ACHN (cell line): ENCODE results near the gene PEA15.

Experiments used
- DNase-seq: peaks from one replicate; pipeline ENCODE4 v3.0.0-alpha.2; 2015
- in situ Hi-C: cut with HindIII; loops from 2 replicates; pipeline ENCODE4 v1.10.0; 2017; ENCODE audit warnings: low sequenced_read_pairs, low pct_ligation_motif_present, low pct_unique_long_range_greater_than_20kb

PEA15 gene, protein sequence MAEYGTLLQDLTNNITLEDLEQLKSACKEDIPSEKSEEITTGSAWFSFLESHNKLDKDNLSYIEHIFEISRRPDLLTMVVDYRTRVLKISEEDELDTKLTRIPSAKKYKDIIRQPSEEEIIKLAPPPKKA

DNA sequence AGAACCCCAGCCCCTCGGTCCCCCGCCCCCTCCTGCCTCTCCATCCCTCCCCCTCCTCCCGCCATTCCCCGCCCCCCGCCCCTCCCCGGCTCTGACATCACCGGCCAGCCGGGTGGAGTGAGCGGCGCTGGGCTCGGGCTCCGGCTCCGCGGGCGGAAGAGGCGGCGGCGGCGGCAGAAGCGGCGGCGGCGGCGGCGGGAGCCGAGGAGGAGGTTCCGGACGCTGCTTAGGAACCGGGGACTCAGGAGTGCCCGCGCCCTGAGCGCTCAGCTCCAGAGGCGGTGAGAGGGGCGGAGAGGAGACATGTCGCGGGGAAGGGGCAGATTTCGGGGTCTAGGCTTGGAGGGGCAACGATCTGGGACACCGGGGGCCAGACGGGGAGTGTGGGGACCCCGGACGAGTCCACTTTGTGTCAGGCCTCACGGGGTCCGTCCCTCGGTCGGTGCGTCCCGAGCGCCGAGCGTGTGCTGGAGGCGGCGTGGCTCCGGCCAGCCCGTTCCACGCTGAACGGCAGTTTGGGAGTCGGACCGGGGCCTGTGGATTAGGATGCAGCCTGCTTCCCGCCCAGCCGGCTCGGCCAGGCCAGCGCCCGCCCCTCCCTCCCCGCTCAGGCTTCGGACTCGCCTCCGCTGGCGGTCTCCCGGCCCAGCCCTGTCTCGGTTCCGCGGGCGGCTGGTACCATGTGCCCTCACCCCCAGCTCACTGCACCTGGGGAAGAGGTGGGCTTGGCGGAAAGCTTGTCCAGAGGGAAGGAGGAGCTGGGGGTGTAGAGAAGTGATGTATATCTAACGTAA, at the start of gene PEA15:
Gene PEA15, plus strand, starts transcription at position 143 of the 794 bp plus-strand sequence. CDS start 6,161 bp downstream, outside the sequence.
- DNase-seq, result peak; percentile 80
- in situ Hi-C loops, result no loop called here

DNA sequence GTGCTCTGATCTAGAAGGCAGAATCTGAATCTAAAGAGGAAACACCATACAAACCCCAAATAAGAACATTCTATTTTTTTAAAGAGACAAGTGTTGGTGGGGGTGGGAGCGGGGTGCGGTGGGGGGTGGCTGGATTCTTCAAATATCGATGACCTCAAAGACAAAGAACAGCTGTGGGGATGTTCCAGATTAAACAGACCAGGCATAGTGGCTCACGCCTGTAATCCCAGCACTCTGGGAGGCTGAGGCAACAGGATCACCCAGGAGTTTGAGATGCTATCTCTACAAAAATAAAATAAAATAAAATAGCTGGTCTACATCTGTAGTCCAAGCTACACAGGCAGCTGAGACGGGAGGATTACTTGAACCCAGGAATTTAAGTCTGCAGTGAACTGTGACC, 48.8 kb upstream of the PEA15 start:
- in situ Hi-C loops, result no loop called here
- no peak for DNase-seq

DNA sequence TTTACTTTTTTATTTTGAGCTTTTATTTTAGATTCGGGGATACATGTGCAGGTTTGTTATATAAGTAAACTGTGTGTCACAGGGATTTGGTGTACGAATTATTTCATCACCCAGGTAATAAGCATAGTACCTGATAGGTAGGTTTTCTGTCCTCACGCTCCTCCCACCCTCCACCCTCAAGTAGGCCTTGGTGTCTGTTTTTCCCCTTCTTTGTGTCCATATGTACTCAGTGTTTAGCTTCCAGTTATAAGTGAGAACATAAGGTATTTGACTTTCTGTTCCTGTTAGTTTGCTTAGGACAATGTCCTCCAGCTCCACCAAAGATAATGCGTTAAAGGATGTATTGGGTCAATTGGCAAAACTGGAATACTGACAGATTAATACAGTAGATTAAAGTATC, 48.0 kb upstream of the PEA15 start:
- in situ Hi-C loops, result no loop called here
- DNase-seq, result no peak

DNA sequence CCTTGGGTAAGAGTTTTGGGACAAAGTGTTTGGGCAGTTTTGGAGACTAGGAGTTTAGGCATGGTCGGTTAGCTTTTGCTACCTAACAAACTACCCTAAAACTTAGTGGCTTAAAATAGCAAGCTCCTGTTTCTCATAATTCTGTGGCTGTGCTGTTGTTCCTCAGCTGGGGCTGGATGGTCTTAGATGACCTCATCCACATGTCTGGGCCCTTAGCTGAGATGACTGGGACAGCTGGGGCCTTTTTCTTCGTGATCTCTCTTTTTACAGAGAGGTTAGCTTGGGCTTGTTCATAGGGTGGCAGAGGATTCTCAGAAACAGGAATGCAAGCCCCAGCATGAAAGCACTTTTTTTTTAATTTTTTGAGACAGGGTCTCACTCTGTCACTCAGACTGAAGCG, 47.2 kb upstream of the PEA15 start:
- in situ Hi-C loops, result no loop called here
- DNase-seq, result no peak

DNA sequence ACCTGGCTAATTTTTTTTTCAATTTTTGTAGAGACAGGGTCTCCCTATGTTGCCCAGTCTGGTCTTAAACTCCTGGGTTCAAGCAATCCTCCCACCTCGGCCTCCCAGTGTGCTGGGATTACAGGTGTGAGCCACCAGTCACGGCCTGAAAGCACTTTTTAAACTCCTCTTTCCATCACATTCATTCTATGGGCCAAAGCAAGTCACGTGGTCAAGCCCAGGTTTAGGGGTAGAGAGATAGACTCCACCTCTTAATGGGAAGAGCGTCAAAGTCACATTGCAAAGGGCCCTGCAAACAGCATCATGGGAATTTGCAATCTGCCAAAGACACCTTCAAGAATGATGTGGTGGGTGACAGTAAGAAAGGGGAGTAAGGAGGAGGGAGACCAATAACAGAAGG, 46.6 kb upstream of the PEA15 start:
- DNase-seq, result no peak
- in situ Hi-C loops, result no loop called here

DNA sequence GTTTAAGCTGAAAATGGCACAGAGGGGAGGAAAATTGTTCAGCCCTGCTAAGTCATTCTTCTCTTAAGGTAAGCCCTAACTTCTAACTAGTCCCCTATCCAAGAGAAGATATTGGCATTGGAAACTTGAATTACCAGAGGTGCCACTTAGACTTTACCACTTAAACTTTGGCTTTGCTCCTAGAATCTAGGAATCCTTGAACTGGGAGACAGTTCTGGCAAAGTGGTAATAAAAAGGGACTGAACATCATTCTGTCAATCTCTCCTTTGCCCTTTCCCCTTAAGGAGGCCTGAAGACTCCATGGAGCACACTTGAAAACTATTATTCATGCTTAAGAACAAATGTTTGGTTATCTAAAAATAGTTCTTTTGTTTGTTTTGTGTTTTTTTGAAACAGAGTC, 45.3 kb upstream of the PEA15 start:
- no peak for DNase-seq

DNA sequence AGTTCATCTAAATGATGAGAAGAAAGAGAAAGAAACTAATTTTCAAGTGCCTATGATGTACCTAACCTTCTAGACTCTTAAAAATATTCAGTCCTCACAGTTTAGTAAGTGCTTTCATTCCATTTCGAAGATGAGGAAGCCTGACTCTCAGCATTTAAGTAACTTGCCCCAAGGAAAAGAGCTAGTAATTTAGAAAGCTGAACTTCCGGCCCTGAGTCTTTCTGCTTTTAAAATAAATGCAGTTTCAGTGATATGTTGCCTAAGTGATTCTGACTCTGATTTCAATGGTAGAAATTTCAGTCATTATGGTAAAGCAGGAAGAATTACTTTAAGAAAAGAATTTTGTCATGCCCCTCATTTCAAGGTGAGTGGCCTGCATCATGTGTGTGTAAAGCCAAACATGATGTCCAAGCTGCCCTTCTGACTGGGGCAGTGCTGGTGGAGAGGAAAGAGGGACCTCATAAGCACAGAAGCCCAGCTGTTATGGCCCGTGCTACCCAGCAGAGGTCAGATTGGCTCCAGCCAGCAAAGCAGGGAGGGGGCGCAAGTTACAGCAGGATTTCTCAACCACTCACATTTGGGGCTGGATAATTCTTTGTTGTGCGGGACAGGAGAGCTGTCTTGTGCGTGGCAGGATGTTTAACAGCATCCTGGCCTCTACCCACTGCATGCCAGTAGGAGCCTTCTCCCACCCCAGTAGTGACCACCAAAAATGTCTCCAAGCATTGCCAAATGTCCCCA, 43.0 kb upstream of the PEA15 start:
- in situ Hi-C loops, result no loop called here
- DNase-seq, result peak; percentile 28

More for the DNA sequence above, 45.3 kb upstream of the PEA15 start:
- in situ Hi-C loops, result no loop called here

DNA sequence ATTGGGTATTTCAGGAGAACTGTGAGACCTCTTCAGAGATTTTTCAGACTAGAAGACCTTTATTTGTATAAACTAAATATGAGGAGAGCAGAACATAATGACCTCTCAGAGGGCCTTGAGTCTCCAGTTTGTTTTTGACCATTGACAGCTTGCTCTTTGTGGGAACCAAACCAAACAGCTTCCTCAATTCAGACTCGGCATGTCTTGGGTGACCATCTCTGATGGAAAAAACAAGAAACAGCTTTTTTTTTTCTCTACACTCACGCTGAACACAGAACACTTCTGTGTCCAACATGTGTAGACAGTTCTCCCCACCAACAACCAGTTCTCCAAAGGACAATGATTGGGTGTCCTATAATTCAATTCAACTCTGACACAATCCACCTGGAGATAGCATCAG, 42.3 kb upstream of the PEA15 start:
- no peak for DNase-seq
- in situ Hi-C loops, result no loop called here

DNA sequence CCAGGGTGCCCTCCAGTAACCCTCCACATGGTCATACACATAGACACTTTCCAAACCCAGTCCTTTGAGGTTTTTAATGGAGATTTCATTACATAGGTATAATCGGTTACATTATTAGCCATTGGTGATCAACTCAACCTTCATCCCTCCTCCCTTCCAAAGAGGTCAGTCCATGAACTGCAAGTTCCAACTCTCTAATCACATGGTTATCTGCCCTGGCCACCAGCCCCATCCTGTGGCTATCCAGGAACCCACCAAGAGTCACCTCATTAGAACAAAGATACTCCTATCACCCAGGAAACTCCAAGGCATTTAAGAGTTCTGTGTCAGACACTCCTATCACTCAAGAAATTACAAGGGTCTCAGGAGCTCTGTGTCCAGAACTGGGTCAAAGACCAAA, 41.6 kb upstream of the PEA15 start:
- peak; percentile 39 for DNase-seq
- in situ Hi-C loops, result no loop called here

DNA sequence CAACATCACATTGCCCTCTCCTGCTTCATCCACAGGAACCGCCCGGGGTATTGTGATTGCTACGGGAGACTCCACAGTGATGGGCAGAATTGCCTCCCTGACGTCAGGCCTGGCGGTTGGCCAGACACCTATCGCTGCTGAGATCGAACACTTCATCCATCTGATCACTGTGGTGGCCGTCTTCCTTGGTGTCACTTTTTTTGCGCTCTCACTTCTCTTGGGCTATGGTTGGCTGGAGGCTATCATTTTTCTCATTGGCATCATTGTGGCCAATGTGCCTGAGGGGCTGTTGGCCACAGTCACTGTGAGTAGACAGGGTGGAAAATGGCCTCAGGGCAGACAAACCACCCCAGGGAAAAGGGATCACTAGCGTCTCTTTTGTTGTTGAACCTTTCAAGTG, 41.1 kb upstream of the PEA15 start:
- no peak for DNase-seq
- in situ Hi-C loops, result no loop called here

DNA sequence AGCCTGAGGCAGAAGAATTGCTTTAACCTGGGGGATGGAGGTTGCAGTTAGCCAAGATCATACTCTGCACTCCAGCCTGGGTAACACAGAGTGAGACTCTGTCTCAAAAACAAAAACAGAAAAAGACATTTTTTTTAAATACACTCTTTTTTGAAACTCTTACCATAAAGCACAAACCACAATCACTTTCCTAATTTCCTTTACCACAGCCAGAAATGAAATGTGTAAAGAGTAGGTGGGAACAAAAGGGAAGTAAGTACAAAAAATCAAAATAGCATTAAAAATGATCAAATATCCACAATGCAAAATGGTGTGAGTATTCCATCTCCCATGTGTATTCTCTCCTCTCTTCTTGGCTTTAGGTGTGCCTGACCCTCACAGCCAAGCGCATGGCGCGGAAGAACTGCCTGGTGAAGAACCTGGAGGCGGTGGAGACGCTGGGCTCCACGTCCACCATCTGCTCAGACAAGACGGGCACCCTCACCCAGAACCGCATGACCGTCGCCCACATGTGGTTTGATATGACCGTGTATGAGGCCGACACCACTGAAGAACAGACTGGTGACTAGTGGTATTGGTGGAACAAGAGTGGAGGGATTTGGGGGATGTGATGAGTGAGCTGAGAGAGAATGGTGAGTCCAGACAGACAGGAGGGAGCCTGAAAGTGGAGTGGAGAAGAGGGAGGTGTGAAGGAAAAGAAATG, 38.9 kb upstream of the PEA15 start:
- DNase-seq, result no peak
- in situ Hi-C loops, result no loop called here

DNA sequence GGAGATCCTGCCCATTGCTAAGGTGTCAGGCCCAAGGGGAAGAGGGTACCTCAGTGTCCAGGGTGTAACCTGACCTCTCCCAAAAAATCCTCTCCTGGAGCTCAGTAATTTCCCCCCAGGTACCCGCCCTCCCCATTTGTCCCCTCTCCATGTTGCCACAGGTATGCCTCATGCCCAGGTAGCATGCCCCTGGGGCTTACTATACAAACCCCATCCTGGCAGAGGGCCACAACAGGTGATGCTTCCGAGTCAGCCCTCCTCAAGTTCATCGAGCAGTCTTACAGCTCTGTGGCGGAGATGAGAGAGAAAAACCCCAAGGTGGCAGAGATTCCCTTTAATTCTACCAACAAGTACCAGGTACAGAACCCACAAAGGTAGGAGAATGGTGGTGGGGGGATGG, 38.1 kb upstream of the PEA15 start:
- DNase-seq, result no peak
- in situ Hi-C loops, result no loop called here

DNA sequence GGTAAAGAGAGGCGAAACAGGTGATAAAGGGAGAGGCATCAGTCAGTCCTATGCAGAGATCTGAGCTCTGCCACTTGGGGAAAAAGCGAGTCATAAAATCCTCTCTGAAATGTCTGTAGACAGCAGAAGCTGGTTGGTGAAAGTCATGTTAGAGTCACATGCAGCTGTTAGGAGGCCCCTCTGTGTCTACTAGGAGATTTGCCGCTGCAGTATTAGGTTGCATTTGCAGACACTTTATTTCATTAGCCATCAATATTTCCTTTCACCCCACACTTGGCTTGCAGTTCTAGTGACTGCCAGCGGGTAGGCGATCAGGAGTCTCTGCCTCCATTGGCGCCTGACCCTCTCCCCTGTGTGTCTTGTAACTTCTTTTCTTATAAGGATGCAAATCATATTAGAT, 37.6 kb upstream of the PEA15 start:
- DNase-seq, result no peak
- in situ Hi-C loops, result no loop called here

DNA sequence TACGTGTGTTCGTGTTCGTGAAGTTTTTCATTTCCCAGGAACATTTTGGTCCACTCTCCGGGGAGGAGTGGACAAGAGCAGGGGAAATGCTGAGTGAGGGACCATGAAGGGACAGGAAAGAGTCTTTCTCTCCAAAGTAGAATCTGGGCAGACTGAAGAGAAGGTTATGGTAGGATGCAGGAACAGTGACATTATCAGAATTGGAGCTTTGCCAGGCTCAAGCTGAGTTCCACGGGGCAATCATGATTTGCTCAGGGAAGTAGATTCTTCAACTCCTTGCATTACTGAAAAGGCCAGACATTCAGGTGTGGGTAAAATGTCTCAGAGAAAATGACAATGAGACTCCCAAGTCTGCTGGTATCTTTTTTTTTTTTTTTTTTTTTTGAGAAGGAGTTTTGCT, 37.2 kb upstream of the PEA15 start:
- in situ Hi-C loops, result no loop called here
- DNase-seq, result no peak

DNA sequence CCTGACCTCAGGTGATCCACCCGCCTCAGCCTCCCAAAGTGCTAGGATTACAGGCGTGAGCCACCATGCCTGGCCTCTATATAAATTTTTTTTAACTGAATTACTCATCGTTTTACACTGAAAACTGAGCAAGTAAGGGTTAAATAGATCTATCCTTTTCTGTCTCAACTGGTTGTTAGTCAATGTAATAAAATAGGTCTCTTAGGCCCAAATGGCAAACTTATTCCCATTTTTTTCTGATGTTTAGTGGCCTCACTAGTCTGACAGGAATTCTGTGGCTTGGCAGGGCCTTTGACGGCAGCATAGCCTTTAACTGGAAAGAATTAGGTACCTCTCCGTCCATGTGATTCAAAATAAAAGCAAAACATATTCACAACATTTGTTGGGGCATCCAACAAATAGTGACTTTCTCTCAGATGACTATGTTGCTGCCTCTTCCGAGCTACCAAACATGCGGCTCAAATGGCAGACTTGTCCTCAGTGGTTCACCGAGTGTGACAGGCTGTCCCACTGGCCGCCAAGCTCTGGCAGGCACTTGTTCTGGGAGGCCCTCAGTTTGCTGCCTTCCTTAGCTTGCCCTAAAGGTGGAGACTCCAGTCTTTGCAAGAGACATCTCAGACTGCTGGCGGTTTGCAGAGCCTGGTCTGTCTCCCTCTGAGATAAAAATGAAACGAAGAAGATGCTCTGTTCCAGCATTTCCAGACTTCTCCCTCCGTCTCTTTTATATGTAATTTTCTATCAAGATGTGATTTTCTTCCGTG, 36.4 kb upstream of the PEA15 start:
- no peak for DNase-seq

DNA sequence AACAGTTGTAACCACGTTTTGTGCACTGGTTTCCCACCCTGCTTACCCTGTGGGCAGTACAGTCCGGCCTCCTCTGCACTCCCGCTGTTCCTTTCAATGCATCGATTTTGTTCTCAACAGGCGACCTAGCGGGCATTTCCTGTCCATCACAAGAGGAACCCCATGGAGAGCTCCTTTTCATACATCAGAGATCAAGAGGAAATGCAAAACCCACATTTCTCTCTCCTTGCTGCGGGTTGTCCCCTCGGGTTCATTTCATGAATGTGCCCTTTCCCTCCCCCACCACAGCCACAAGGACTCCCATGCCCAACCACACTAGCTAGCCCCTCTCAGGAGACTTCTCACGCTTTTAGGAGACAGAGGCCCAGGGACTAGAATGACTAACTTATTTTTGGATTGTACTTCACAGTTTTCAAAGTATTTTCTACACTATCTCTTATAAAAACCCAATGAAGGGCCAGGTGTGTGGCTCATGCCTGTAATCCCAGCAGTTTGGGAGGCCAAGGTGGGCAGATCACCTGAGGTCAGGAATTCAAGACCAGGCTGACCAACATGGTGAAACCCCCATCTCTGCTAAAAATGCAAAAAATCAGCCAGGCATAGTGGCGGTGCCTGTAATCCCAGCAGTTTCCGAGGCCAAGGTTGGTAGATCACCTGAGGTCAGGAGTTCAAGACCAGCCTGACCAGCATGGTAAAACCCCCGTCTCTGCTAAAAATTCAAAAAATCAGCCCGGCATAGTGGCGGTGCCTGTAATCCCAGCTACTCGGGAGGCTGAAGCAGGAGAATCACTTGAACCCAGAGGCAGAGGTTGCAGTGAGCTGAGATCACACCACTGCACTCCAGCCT, 35.4 kb upstream of the PEA15 start:
- in situ Hi-C loops, result no loop called here
- no peak for DNase-seq

More for the DNA sequence above, 36.4 kb upstream of the PEA15 start:
- in situ Hi-C loops, result no loop called here

DNA sequence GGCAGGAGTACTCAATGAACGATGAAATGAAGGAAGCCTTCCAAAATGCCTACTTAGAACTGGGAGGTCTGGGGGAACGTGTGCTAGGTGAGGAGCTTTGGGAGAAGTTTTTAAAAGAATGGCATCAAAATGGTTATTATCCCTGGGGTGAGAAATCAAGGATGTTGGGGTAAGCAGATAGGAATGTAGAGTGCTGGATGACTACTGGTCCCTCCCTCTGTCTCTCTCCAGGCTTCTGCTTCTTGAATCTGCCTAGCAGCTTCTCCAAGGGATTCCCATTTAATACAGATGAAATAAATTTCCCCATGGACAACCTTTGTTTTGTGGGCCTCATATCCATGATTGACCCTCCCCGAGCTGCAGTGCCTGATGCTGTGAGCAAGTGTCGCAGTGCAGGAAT, 33.8 kb upstream of the PEA15 start:
- in situ Hi-C loops, result no loop called here
- DNase-seq, result peak; percentile 10

DNA sequence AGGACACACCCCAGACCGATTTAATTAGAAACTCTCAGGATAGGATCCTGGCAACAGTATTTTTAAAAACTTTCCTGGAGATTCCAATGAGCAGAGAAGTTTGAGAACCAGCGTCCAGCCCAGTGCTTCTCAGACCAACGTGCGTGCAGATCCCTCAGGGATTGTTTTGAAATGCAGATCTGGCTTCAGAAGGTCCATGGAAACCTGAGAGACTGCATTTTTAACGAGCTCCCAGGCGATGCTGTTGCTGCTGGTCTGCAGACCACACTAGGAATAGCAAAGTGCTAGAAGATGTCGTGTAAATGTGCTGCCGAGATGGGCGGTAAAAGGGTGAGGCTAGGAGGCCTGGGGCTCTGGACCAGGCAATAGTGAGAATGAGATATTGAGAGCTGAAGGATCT, 33.2 kb upstream of the PEA15 start:
- in situ Hi-C loops, result no loop called here
- no peak for DNase-seq
